K562 (cell line): ENCODE results near the gene USH1G. TPM values are rescaled to one million over a fixed set of nuclear protein-coding genes. Genes with fewer than 3 reads are reported as not detected.

Source experiments
- ATAC-seq: fragments of 200-7000 bp; cut with Tn5 transposase; 3 replicates; pipeline ENCODE4 v1.9.1; 2020; ENCODE audit warnings: moderate library complexity
- BruUV-seq: library from RNA; stranded (reverse); fragments of 400-500 nt; replicated peaks from 2 replicates; lab custom pipeline; 2021; lab: Mats Ljungman, UMichigan
- CTCF ChIA-PET: fragments of 300-600 bp; formaldehyde crosslinking; extraction: SDS; loops from one replicate; lab custom pipeline; 2021; ENCODE audit warnings: low intra/inter-chr PET ratio; lab: Yijun Ruan, JAX
- POLR2A ChIA-PET: fragments of 300-600, 350-650 bp; sonication (Branson Sonifier 250); formaldehyde crosslinking; extraction: SDS; loops from one replicate; lab custom pipeline; 2021; ENCODE audit warnings: antibody characterized with exemption, inconsistent platforms; lab: Yijun Ruan, JAX
- DNase-seq, 4 experiments: peaks; one replicate each; pipeline versions ENCODE4 v3.0.0 to v3.0.0-alpha.2; 2011 to 2018; ENCODE audit warnings: low spot score in 3 of 4, mixed read lengths in 3 of 4; ENCODE audit errors: extremely low read depth in 1 of 4
- FAIRE-seq: peaks from 2 replicates; lab custom pipeline; 2011; peaks lifted over from hg19 to GRCh38; lab: Jason Lieb, UNC
- H2AFZ ChIP-seq: 2 replicates; pipeline ENCODE4 v1.6.0; 2011; ENCODE audit warnings: low read depth, low read length, control low read depth, inconsistent platforms
- H3K27ac ChIP-seq: fragments of 200-600 bp; 3 replicates; pipeline ENCODE4 v1.8.0; 2011; ENCODE audit warnings: low read depth, mild to moderate bottlenecking, control low read depth, inconsistent platforms, low read length, moderate library complexity, mixed read lengths; ENCODE audit errors: extremely low read depth
- H3K27me3 ChIP-seq, 2 experiments: fragments of 300-600 bp in 1 of 2; 2 replicates in 1 of 2; 3 replicates in 1 of 2; pipeline versions ENCODE4 v1.6.0 to v1.8.0; 2011; ENCODE audit warnings: inconsistent platforms in 2 of 2, low read length in 2 of 2, mild to moderate bottlenecking in 1 of 2, mixed read lengths in 1 of 2, moderate library complexity in 1 of 2; ENCODE audit not compliant: control insufficient read depth in 2 of 2, insufficient read depth in 2 of 2
- H3K36me3 ChIP-seq: fragments of 300-600 bp; 3 replicates; pipeline ENCODE4 v1.8.0; 2011; ENCODE audit warnings: mild to moderate bottlenecking, low read length, inconsistent platforms; ENCODE audit not compliant: control insufficient read depth, insufficient read depth
- H3K4me1 ChIP-seq, 2 experiments: fragments of 200-600 bp in 1 of 2; replicated peaks in 1 of 2; 2 replicates in 1 of 2; 3 replicates in 1 of 2; pipeline versions ENCODE4 v1.5.1 to v1.8.0; 2011; ENCODE audit warnings: inconsistent platforms in 2 of 2, low read length in 2 of 2, mild to moderate bottlenecking in 1 of 2, mixed read lengths in 1 of 2, moderate library complexity in 1 of 2; ENCODE audit not compliant: control insufficient read depth in 2 of 2, insufficient read depth in 2 of 2
- H3K4me2 ChIP-seq: 2 replicates; pipeline ENCODE4 v1.6.1; 2011; ENCODE audit warnings: low read length, control low read depth, inconsistent platforms, mixed read lengths; ENCODE audit not compliant: insufficient read depth
- H3K4me3 ChIP-seq: fragments of 200-600 bp; sonication (generic), shearing (Covaris generic); 2 replicates; pipeline ENCODE4 v1.5.1; 2016; ENCODE audit warnings: control low read depth, inconsistent platforms
- H3K79me2 ChIP-seq: fragments of 200-600 bp; 3 replicates; pipeline ENCODE4 v1.8.0; 2011; ENCODE audit warnings: low read length, inconsistent platforms; ENCODE audit not compliant: control insufficient read depth, insufficient read depth
- H3K9ac ChIP-seq, 2 experiments: 2 replicates each; pipeline versions ENCODE4 v1.6.0 to v1.6.1; 2011; ENCODE audit warnings: low read depth in 2 of 2, low read length in 2 of 2, control low read depth in 1 of 2, inconsistent platforms in 1 of 2, mild to moderate bottlenecking in 1 of 2, mixed read lengths in 1 of 2; ENCODE audit not compliant: insufficient read depth in 1 of 2
- H3K9me1 ChIP-seq: one replicate; pipeline ENCODE4 v1.6.0; 2011; ENCODE audit warnings: inconsistent platforms, mild to moderate bottlenecking, low read length, moderate library complexity; ENCODE audit not compliant: control insufficient read depth, insufficient read depth
- H3K9me3 ChIP-seq: replicated peaks from 2 replicates; pipeline ENCODE4 v1.5.1; 2011; ENCODE audit warnings: low read depth, low read length, inconsistent platforms; ENCODE audit not compliant: control insufficient read depth, insufficient read depth
- H4K20me1 ChIP-seq: replicated peaks from 2 replicates; pipeline ENCODE4 v1.6.1; 2011; ENCODE audit warnings: low read length, inconsistent platforms, mixed read lengths; ENCODE audit not compliant: control insufficient read depth, insufficient read depth
- GMEB1 ChIP-seq: fragments of 250-450 bp; sonication (Bioruptor Pico); IDR thresholded peaks from 2 replicates; pipeline ENCODE4 v1.4.0; 2020; ENCODE audit warnings: mild to moderate bottlenecking
- NFE2L1 ChIP-seq: fragments of 450-650 bp; IDR thresholded peaks from 2 replicates; pipeline ENCODE4 v1.6.1; 2016; ENCODE audit warnings: missing genetic modification characterization, low read depth, mild to moderate bottlenecking, missing compliant biosample characterization, moderate library complexity, borderline replicate concordance
- NR0B1 ChIP-seq: fragments of 450-650 bp; IDR thresholded peaks from one replicate; pipeline ENCODE4 v1.6.1; 2018; ENCODE audit warnings: mild to moderate bottlenecking, moderate library complexity; ENCODE audit not compliant: partially characterized antibody
- RFX5 ChIP-seq: IDR thresholded peaks from 2 replicates; pipeline ENCODE4 v1.6.1; 2011; ENCODE audit warnings: low read depth, mild to moderate bottlenecking, improper control_type of control experiment, low read length
- SRF ChIP-seq, 2 experiments: fragments of 250-450, 450-650 bp in 1 of 2; sonication (Bioruptor Pico) in 1 of 2; sonication (generic) in 1 of 2; formaldehyde crosslinking; IDR thresholded peaks; 2 replicates each; pipeline versions ENCODE4 v1.5.0 to v1.5.1; 2020 to 2022; ENCODE audit warnings: mild to moderate bottlenecking in 1 of 2, missing genetic modification reagents in 1 of 2
- THAP7 ChIP-seq: fragments of 250-450 bp; sonication (Bioruptor Pico); IDR thresholded peaks from 2 replicates; pipeline ENCODE4 v1.5.0; 2021
- ZC3H11A ChIP-seq: IDR thresholded peaks from 2 replicates; pipeline ENCODE4 v1.6.1; 2012; ENCODE audit warnings: low read depth, low read length, improper control_type of control experiment
- WGBS: fragments of 100-300 bp; shearing (Covaris generic); methylation state at CpG from one replicate; pipeline ENCODE4 v1.1.6; 2016; ENCODE audit warnings: low coverage, mixed read lengths; ENCODE audit not compliant: insufficient coverage; ENCODE audit errors: missing lambda C conversion rate; 5-methylcytosine and 5-hydroxymethylcytosine counted together
- in situ Hi-C: fragments of 300-500 bp; cut with MboI; formaldehyde crosslinking; loops from 4 replicates; pipeline ENCODE4 v1.15.0; 2018; ENCODE audit warnings: inconsistent platforms, mixed read lengths
- intact Hi-C: fragments of 100-400 bp; cut with micrococcal nuclease; formaldehyde crosslinking; loops from 2 replicates; pipeline ENCODE4 v1.14.2; 2022
- polyA plus RNA-seq, 8 experiments: library from polyadenylated mRNA; depleted of rRNA in 4 of 8; stranded (reverse) in 5 of 8; unstranded in 3 of 8; fragments of >200 nt; fragmentation: Nextera tagmentation in 2 of 8; fragmentation: Illumina TruSeq in 1 of 8; extraction: Ambion mirVana in 2 of 8; extraction: Trizol in 1 of 8; gene quantifications; 2 replicates each; pipeline versions ENCODE4 v1.2.1 to v1.2.3, GENCODE V29; 2011 to 2014; ENCODE audit warnings: inconsistent platforms in 1 of 8, missing spikeins in 1 of 8
- total RNA-seq, 7 experiments: library from RNA; depleted of rRNA in 6 of 7; stranded (reverse); fragments of >200 nt in 6 of 7; fragmentation: Illumina TruSeq in 2 of 7; extraction: Trizol in 2 of 7; gene quantifications; 2 replicates each; pipeline versions ENCODE4 v1.2.1 to v1.2.3, GENCODE V29; 2011 to 2021; ENCODE audit warnings: low replicate concordance in 1 of 7
- TF ChIP-seq, protein P1 (sequence below): fragments of 250-450 bp; sonication (Bioruptor Pico); IDR thresholded peaks from 2 replicates; pipeline ENCODE4 v1.5.1; 2021; ENCODE audit warnings: mild to moderate bottlenecking
- TF ChIP-seq, protein P2 (sequence below): fragments of 450-650 bp; formaldehyde crosslinking; IDR thresholded peaks from 2 replicates; pipeline ENCODE4 v1.4.0; 2020; ENCODE audit warnings: mild to moderate bottlenecking
- TF ChIP-seq, protein P3 (sequence below): fragments of 250-450 bp; sonication (Bioruptor Pico); IDR thresholded peaks from 2 replicates; pipeline ENCODE4 v1.5.0; 2021; ENCODE audit warnings: mild to moderate bottlenecking, borderline replicate concordance

The USH1G gene
- total and polyA plus RNA-seq, 9 of the 15 experiments (the other 6 are each of a cell fraction or from before 2014, with no cell fraction given): 0.22 to 1.00 (median 0.64) TPM; not detected in 2

- Histone ChIP-seq H3K9ac (no peak overlapping the region), H2AFZ (no peak overlapping the region), H3K4me1 (peaks cover 0 to 25% of the 10 kb centered on the region in 2 experiments; a peak in 2 of 5 replicates), H3K36me3 (no peaks in the 10 kb centered on the region), H3K27ac (no peak overlapping the region), H3K4me3 (no peak overlapping the region), H3K9me3 (no peaks in the 10 kb centered on the region), H3K27me3 (peaks cover 21 to 44% of the 10 kb centered on the region in 2 experiments; a peak in 4 of 5 replicates), H3K4me2 (no peak overlapping the region), H3K9me1 (no peaks in the 10 kb centered on the region), H4K20me1 (peaks cover 5% of the 10 kb centered on the region; the same call in 1 of the 2 replicates), H3K79me2 (no peaks in the 10 kb centered on the region)
- intact Hi-C loops (no loop called here), in situ Hi-C loops (no loop called here)
- ChIA-PET POLR2A (interaction anchor here (0.6 kb wide), 1 partner anchor 250 kb away, joined by 3 read pairs; no protein-coding TSS in a partner anchor), CTCF (interaction anchor here (0.5 kb wide), 1 partner anchor 418 kb away, joined by 4 read pairs; no protein-coding TSS in a partner anchor)
- no peak for FAIRE-seq
- no TSS peak for BruUV-seq
- peak; percentile 32; the same call in 1 of the 3 replicates for ATAC-seq
- DNase-seq: no peak
- 46% methylated on average over 19 of the region's 20 CpGs for WGBS
- TF ChIP-seq NFE2L1: no peak
- no peak for TF ChIP-seq THAP7 (CRISPR knock-in tag)
- TF ChIP-seq RFX5: no peak
- no peak for TF ChIP-seq NR0B1
- TF ChIP-seq, protein P1, sequence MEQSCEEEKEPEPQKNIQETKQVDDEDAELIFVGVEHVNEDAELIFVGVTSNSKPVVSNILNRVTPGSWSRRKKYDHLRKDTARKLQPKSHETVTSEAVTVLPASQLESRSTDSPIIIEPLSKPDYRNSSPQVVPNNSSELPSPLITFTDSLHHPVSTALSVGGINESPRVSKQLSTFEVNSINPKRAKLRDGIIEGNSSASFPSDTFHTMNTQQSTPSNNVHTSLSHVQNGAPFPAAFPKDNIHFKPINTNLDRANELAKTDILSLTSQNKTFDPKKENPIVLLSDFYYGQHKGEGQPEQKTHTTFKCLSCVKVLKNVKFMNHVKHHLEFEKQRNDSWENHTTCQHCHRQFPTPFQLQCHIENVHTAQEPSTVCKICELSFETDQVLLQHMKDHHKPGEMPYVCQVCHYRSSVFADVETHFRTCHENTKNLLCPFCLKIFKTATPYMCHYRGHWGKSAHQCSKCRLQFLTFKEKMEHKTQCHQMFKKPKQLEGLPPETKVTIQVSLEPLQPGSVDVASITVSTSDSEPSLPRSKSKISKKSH (CRISPR knock-in tag): no peak
- no peak for TF ChIP-seq SRF (CRISPR knock-in tag; IDR thresholded peaks at IDR 0.05)
- TF ChIP-seq, protein P2, sequence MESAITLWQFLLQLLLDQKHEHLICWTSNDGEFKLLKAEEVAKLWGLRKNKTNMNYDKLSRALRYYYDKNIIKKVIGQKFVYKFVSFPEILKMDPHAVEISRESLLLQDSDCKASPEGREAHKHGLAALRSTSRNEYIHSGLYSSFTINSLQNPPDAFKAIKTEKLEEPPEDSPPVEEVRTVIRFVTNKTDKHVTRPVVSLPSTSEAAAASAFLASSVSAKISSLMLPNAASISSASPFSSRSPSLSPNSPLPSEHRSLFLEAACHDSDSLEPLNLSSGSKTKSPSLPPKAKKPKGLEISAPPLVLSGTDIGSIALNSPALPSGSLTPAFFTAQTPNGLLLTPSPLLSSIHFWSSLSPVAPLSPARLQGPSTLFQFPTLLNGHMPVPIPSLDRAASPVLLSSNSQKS (CRISPR knock-in tag): no peak
- TF ChIP-seq, protein P3, sequence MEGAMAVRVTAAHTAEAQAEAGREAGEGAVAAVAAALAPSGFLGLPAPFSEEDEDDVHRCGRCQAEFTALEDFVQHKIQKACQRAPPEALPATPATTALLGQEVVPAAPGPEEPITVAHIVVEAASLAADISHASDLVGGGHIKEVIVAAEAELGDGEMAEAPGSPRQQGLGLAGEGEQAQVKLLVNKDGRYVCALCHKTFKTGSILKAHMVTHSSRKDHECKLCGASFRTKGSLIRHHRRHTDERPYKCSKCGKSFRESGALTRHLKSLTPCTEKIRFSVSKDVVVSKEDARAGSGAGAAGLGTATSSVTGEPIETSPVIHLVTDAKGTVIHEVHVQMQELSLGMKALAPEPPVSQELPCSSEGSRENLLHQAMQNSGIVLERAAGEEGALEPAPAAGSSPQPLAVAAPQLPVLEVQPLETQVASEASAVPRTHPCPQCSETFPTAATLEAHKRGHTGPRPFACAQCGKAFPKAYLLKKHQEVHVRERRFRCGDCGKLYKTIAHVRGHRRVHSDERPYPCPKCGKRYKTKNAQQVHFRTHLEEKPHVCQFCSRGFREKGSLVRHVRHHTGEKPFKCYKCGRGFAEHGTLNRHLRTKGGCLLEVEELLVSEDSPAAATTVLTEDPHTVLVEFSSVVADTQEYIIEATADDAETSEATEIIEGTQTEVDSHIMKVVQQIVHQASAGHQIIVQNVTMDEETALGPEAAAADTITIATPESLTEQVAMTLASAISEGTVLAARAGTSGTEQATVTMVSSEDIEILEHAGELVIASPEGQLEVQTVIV: no peak
- no peak for TF ChIP-seq GMEB1 (CRISPR knock-in tag)
- TF ChIP-seq ZC3H11A: no peak
These were observed 30.8 kb downstream of the USH1G start for GRCh38 chr17:74892013-74892841.
